ENCODE measurements around the gene ABCB8. TPM values are rescaled to one million over a fixed set of nuclear protein-coding genes. Genes with fewer than 3 reads are reported as not detected.
A peak's percentile ranks its signal among the peaks of the same experiment; 100 is the strongest.

The ABCB8 gene
- total and polyA plus RNA-seq, 9 of the 15 experiments (the other 6 are each of a cell fraction or from before 2014, with no cell fraction given), result 7.6 to 106 (median 36.3) TPM

GRCh38 chr7:151087245-151088018, 59.2 kb downstream of the ABCB8 start (continued):
- TF ChIP-seq ZNF407 (IDR thresholded peaks at IDR 0.05; ENCODE audit: low read depth) (no peak), IRF9 (tag; IDR thresholded peaks at IDR 0.05) (no peak), SMAD4 (CRISPR knock-in tag; conservative IDR thresholded peaks at IDR 0.05) (peak; percentile 85), MXD1 (CRISPR knock-in tag; IDR thresholded peaks at IDR 0.05; ENCODE audit: borderline replicate concordance, poor library complexity, severe bottlenecking) (no peak), BCOR (IDR thresholded peaks at IDR 0.05) (0 out of 2 replicates have a peak, but pooled peaks have one; percentile 29), HDAC6 (IDR thresholded peaks at IDR 0.05; ENCODE audit: low read depth, low read length) (no peak), ZNF586 (CRISPR knock-in tag; conservative IDR thresholded peaks at IDR 0.05) (no peak), GABPA (tag; conservative IDR thresholded peaks at IDR 0.05; ENCODE audit: low read depth) (no peak), ZBTB17 (CRISPR knock-in tag; IDR thresholded peaks at IDR 0.05) (no peak; the same call in 1 of the 2 replicates), ZNF830 (CRISPR knock-in tag; IDR thresholded peaks at IDR 0.05) (peak; percentile 76; the same call in 1 of the 2 replicates), PATZ1 (CRISPR knock-in tag; IDR thresholded peaks at IDR 0.05; ENCODE audit: borderline replicate concordance) (no peak), RBFOX2 (IDR thresholded peaks at IDR 0.05; ENCODE audit: low read depth, low read length) (peak; percentile 85), TFAP4 (CRISPR knock-in tag; IDR thresholded peaks at IDR 0.05; ENCODE audit: borderline replicate concordance) (peak; percentile 61; the same call in 1 of the 2 replicates)

All from K562 (cell line).